ENCODE results near the gene USH2A. TPM values are rescaled to one million over a fixed set of nuclear protein-coding genes. Genes with fewer than 3 reads are reported as not detected.

The USH2A gene
- total RNA-seq, 1 donor from 2014 or later: 1.5 TPM

DNA sequence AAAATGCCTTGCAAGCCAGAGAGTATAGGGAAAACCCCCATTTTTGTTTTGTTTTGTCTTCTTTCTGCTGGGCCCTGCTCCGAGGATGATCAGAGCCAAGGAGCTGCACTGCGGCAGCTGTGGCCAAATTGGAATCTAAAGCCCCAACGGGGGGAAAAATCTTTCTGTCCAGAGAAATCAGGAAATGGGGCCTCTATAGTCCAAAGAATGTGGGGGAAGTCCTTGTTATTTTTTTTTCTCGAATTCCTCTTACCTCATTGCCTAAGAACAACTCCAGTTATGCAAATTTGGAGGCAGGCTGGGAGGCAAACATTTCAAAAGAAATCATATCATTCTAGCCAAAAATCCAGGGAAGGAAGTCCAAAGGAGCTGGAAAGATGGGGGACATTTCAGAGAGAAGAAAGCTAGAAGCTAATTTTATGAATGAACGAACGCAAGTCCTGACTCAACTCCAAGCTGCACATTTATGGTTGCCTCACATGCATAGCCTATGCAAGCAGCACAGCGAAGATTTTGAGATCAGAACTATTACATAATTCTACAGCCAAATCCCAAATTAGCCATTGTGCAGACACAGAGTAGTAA is 592.9 kb downstream of the USH2A start:
- DNase-seq (ENCODE audit: low spot score) (no peak), ATAC-seq (no peak)

DNA sequence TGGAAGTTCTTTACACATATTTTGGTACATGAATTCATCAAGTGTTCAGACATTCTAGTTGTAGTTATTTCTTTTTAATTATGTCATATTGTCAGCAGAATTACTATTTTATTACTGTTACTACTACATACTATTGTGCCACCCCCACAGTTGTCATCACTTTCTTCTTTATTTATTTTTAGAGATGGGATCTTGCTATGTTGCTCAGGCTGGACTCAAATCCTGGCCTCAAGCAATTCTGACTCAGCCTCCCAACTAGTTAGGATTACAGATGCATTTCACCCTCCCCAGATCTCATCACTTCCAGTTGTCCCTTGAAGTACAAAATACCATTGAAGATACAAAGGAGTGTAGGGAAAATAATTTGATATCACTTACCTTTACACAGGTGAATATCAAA is 598.2 kb downstream of the USH2A start:
- ATAC-seq (no peak), DNase-seq (ENCODE audit: low spot score) (no peak)

- DNase-seq (ENCODE audit: low spot score) (no peak), ATAC-seq (peak; percentile 52)
Observed at GRCh38 chr1:215824245-215824644, 599.0 kb downstream of the USH2A start.

- ATAC-seq: no peak
Observed at GRCh38 chr1:215819114-215819513, 604.1 kb downstream of the USH2A start.

DNA sequence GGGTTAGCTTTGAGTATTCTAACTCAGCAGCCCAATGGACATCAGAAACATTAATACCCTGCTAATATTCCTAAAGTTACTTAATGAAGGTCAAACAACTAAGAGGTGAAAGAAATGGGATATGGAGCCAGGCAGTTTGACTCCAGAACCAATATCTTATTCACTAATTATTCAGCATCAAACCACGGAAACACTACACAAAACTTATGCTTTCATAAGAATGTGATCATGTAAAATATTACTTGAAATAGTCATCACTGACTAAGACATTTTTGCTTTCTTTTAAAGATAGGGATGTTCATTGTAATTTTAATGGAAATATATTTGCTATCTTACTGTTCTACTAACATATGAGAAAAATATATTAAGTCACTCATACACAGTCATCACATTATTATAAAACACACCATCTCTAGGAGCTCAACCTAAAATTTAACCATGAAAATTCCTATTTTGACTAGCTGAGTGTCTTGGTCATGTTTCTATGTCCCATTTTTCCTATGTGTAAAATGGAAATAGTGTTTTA is 615.3 kb downstream of the USH2A start:
- ATAC-seq (no peak), DNase-seq (ENCODE audit: low spot score) (no peak)

More at GRCh38 chr1:215819114-215819513, 604.1 kb downstream of the USH2A start:
- no peak for DNase-seq (ENCODE audit: low spot score)

DNA sequence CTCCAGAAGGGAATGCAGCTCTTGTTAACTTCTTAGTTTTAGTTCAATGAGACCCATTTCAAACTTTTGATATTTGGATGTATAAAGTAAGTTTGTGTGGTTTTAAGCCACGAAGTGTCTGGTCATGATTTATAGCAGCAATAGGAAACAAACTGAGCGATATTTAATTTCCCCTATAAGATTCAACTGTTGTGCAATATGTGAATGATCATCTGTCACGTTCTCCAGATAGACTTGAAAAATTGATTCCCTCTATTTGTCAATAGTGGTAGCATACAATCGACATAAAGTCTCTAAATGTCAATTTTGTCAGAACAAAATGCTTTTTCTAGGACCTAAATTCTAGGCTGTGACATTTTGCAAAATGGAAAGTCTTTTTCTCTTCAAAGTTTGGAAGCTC is 616.0 kb downstream of the USH2A start:
- no peak for ATAC-seq
- no peak for DNase-seq (ENCODE audit: low spot score)

GRCh38 chr1:215797859-215798258 is 625.4 kb downstream of the USH2A start:
- no peak for ATAC-seq

GRCh38 chr1:215794156-215794555 is 629.1 kb downstream of the USH2A start:
- DNase-seq (ENCODE audit: low spot score) (no peak), ATAC-seq (no peak)

More at GRCh38 chr1:215797859-215798258, 625.4 kb downstream of the USH2A start:
- no peak for DNase-seq (ENCODE audit: low spot score)

DNA sequence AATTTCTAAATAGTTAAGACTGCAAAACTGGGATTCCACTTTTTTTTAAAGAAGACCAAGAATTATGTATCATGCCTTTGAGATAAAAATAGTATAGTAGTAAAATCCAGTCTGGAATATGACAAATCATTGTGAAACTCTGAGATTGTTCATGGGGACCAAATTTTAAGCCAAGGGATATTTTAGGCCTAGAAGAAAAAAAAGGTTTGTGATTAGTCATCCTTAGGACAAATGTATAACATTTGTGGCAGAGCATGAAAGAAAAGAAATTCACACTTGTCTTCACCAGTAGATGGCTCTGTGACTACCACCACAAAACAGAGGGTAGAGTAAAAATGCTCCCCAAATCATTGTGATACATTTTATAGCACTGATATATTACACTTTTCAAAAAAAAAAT is 630.1 kb downstream of the USH2A start:
- no peak for DNase-seq (ENCODE audit: low spot score)
- ATAC-seq: no peak

- ATAC-seq (no peak), DNase-seq (ENCODE audit: low spot score) (no peak)
Observed at GRCh38 chr1:215792446-215792845, 630.8 kb downstream of the USH2A start.

- ATAC-seq (no peak), DNase-seq (ENCODE audit: low spot score) (no peak)
Observed at GRCh38 chr1:215789981-215790380, 633.3 kb downstream of the USH2A start.

- ATAC-seq: no peak
- no peak for DNase-seq (ENCODE audit: low spot score)
Observed at GRCh38 chr1:215786997-215787396, 636.3 kb downstream of the USH2A start.

- DNase-seq (ENCODE audit: low spot score) (no peak), ATAC-seq (no peak)
Observed at GRCh38 chr1:215780641-215781040, 642.6 kb downstream of the USH2A start.

GRCh38 chr1:215780139-215780538 is 643.1 kb downstream of the USH2A start:
- DNase-seq (ENCODE audit: low spot score) (no peak), ATAC-seq (no peak)

- ATAC-seq: no peak
- no peak for DNase-seq (ENCODE audit: low spot score)
Observed at GRCh38 chr1:215779729-215780128, 643.5 kb downstream of the USH2A start.

GRCh38 chr1:215777370-215777925 is 645.8 kb downstream of the USH2A start:
- no peak for ATAC-seq
- no peak for DNase-seq (ENCODE audit: low spot score)

DNA sequence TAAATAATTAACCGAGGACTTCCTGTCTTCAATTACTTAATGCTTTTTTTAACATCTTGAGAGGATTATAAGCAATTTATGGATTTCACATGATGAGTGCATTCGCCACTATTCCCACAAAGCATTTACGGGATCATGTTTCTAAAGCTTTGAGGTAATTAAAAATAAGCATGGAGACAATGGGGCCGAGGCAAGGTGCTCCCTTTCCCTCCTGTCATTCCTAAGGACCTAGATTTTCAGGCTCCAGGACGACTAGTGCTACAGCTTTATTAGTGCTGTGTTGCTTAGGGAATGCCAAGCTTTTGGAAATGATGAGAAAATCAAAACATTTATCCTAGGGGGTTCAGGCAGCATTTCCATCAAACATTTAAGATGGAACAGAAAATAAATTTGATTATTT is 646.9 kb downstream of the USH2A start:
- DNase-seq (ENCODE audit: low spot score) (no peak), ATAC-seq (no peak)

- DNase-seq (ENCODE audit: low spot score) (no peak), ATAC-seq (no peak)
Observed at GRCh38 chr1:215772151-215772550, 651.1 kb downstream of the USH2A start.

DNA sequence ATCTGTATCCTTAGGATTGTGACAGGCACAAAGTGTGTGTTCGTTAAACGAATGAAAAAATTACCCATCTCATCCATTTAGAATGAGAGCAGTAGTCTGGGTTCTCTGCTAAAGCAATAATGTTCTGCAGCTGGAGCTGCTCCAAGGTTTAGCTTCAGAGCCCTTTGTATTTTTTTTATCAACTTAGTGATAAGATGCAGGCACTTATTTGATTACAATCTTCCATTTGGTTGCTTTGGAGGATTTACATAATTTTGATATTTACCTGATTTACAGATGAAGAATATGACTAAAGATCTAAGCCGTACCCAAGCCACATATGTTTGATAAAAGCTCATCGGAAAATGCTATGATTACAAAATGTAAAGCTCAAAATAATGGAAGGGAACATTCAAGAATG is 654.9 kb downstream of the USH2A start:
- no peak for ATAC-seq
- no peak for DNase-seq (ENCODE audit: low spot score)

DNA sequence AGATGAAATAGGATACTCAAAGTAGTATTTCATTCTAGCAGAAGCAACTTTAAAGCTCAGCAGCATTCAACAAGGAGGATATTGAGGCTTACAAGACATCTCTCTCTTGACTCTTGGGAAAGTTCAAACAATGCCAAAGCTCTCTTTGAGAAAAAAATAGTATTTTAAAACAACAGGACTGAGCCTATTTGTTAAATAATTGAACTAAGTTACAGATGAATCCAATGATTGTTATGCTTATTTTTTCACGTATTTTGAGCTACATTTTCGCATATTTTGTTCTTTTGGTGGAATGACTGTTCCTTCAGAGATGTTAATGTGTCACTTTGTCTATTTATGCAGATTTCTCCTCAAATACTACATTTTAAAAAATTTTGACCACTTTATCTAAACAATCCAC is 655.5 kb downstream of the USH2A start:
- ATAC-seq (no peak), DNase-seq (ENCODE audit: low spot score) (no peak)

DNA sequence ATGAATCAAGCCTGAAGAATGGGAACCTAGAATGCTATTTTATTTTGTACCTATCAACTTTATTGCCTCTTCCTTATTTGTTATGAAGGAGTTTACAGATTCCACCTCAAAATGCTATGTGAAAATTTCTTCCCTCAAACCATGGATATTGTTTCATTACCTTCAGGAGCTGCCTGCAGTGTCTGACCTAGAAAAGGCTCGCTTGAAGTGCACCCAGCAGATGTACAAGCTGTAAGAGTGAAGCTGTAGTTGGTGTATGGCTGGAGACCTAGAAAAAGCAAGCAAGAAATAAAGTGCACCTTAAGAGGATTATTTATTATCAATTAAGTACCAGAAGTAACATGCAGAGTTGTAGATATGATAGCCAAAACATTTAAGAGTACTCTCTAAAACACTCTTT is 656.7 kb downstream of the USH2A start:
- DNase-seq (ENCODE audit: low spot score): no peak
- ATAC-seq: no peak

DNA sequence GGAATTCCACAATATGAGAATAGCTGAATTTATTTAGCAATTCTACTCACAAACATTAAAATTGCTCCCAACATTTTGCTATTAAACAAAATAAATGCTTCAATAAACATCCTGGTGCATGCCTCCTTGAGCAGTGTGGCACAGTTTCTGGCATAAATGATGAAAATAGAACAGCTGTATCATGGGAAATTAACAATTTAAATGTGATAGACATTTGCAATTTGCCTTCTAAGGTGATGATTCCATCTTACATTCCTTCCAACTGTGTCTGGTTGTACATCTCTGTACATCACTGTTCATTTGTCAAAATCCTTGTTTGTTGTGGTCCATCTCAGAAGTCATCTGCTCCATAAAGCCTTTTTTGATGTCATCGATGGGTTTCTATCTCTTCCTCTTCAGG is 657.4 kb downstream of the USH2A start:
- DNase-seq (ENCODE audit: low spot score) (no peak), ATAC-seq (no peak)

- ATAC-seq (no peak), DNase-seq (ENCODE audit: low spot score) (no peak)
Observed at GRCh38 chr1:215761446-215761845, 661.8 kb downstream of the USH2A start.
